Vagina (tissue), 2 donors: Measurements from ENCODE around the gene DHFR. TPM values are rescaled to one million over a fixed set of nuclear protein-coding genes. Genes with fewer than 3 reads are reported as not detected.

Experiments used
- DNase-seq, 2 donors: peaks; one replicate each; pipeline ENCODE4 v3.0.0-alpha.2; 2017; ENCODE audit errors: extremely low spot score in 2 of 2
- H3K27ac ChIP-seq: fragments of 200-600 bp; sonication (generic); one replicate; pipeline ENCODE4 v1.5.1; 2019
- H3K27me3 ChIP-seq: fragments of 200-600 bp; sonication (generic); one replicate; pipeline ENCODE4 v1.5.1; 2019
- H3K36me3 ChIP-seq, 2 donors: fragments of 200-600 bp; sonication (generic); one replicate each; pipeline ENCODE4 v1.5.1; 2017 to 2019
- H3K4me1 ChIP-seq: fragments of 200-600 bp; sonication (generic); one replicate; pipeline ENCODE4 v1.5.1; 2019
- H3K4me3 ChIP-seq, 2 donors: fragments of 200-600 bp; sonication (generic); 1 replicate in 1 of 2; 2 replicates in 1 of 2; pipeline ENCODE4 v1.5.1; 2016 to 2019
- H3K9me3 ChIP-seq: fragments of 200-600 bp; sonication (generic); one replicate; pipeline ENCODE4 v1.5.1; 2019
- POLR2A ChIP-seq, 2 donors: fragments of 450-650 bp; IDR thresholded peaks; one replicate each; pipeline ENCODE4 v1.6.1; 2017; ENCODE audit warnings: antibody characterized with exemption in 2 of 2, mild to moderate bottlenecking in 2 of 2, moderate library complexity in 2 of 2
- POLR2AphosphoS5 ChIP-seq, 2 donors: sonication (generic); formaldehyde crosslinking; IDR thresholded peaks; one replicate each; pipeline ENCODE4 v1.9.0; 2017; ENCODE audit warnings: antibody characterized with exemption in 2 of 2, mild to moderate bottlenecking in 2 of 2, low read depth in 1 of 2; ENCODE audit not compliant: insufficient read depth in 1 of 2
- intact Hi-C: fragments of 100-400 bp; cut with DNase I; formaldehyde crosslinking; loops from one replicate; pipeline ENCODE4 v1.15.1; 2023
- total RNA-seq: library from RNA; depleted of rRNA; stranded (reverse); fragments of >200 nt; gene quantifications from one replicate; pipeline ENCODE4 v1.2.3, GENCODE V29; 2016
- TF ChIP-seq, protein P1 (sequence below), 3 experiments: fragments of 450-650 bp in 2 of 3; fragments of 200-600 bp in 1 of 3; sonication (generic) in 1 of 3; IDR thresholded peaks; one replicate each; pipeline ENCODE4 v1.5.1; 2017 to 2019; ENCODE audit warnings: antibody characterized with exemption in 3 of 3, mild to moderate bottlenecking in 2 of 3, moderate library complexity in 2 of 3

Gene DHFR
- total RNA-seq, 1 donor from 2014 or later, result 6.6 TPM

DNA sequence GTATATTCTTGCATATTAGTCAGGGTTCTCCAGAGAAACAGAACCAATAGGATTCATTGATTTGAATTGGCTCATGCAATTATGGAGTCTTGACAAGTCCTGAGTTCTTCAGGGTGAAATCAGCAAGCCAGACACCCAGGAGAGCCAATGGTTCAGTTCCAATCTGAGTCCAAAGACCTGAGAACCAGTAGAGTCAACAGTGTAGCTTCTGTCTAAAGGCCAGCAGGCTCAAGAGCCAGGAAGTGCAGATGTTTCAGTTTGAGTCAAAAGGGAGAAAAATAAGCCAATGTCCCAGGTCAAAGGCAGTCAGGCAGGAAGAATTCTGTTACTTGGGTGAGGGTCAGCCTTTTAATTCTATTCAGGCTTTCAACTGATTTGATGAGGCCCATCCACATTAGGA lies 47.0 kb downstream of the DHFR start:
- H3K4me1 ChIP-seq, result no peaks in the 10 kb centered on the region
- no peak for DNase-seq
- H3K27me3 ChIP-seq, result no peaks in the 10 kb centered on the region
- intact Hi-C loops, result no loop called here
- H3K4me3 ChIP-seq, result no peak overlapping the region
- no peaks in the 10 kb centered on the region for H3K9me3 ChIP-seq
- H3K27ac ChIP-seq, result no peak overlapping the region
- no peaks in the 10 kb centered on the region for H3K36me3 ChIP-seq
- no peak for TF ChIP-seq POLR2A (IDR thresholded peaks at IDR 0.05)
- TF ChIP-seq, protein P1, sequence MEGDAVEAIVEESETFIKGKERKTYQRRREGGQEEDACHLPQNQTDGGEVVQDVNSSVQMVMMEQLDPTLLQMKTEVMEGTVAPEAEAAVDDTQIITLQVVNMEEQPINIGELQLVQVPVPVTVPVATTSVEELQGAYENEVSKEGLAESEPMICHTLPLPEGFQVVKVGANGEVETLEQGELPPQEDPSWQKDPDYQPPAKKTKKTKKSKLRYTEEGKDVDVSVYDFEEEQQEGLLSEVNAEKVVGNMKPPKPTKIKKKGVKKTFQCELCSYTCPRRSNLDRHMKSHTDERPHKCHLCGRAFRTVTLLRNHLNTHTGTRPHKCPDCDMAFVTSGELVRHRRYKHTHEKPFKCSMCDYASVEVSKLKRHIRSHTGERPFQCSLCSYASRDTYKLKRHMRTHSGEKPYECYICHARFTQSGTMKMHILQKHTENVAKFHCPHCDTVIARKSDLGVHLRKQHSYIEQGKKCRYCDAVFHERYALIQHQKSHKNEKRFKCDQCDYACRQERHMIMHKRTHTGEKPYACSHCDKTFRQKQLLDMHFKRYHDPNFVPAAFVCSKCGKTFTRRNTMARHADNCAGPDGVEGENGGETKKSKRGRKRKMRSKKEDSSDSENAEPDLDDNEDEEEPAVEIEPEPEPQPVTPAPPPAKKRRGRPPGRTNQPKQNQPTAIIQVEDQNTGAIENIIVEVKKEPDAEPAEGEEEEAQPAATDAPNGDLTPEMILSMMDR (IDR thresholded peaks at IDR 0.05), result no peak
- no peak for TF ChIP-seq POLR2AphosphoS5 (IDR thresholded peaks at IDR 0.05; ENCODE audit: insufficient read depth in 1 of 2, low read depth in 1 of 2)

- intact Hi-C loops, result no loop called here
- TF ChIP-seq POLR2A (IDR thresholded peaks at IDR 0.05) (no peak), POLR2AphosphoS5 (IDR thresholded peaks at IDR 0.05; ENCODE audit: insufficient read depth in 1 of 2, low read depth in 1 of 2) (no peak)
- TF ChIP-seq, protein P1 (IDR thresholded peaks at IDR 0.05), result no peak
- no peaks in the 10 kb centered on the region for H3K36me3 ChIP-seq
- no peaks in the 10 kb centered on the region for H3K9me3 ChIP-seq
- no peak for DNase-seq
- no peak overlapping the region for H3K4me3 ChIP-seq
- H3K4me1 ChIP-seq, result no peaks in the 10 kb centered on the region
- no peaks in the 10 kb centered on the region for H3K27me3 ChIP-seq
- no peak overlapping the region for H3K27ac ChIP-seq
These were observed 47.4 kb downstream of the DHFR start for GRCh38 chr5:80607343-80607742.

- no peak for DNase-seq
- Histone ChIP-seq H3K27me3 (no peaks in the 10 kb centered on the region), H3K9me3 (no peaks in the 10 kb centered on the region), H3K4me1 (no peaks in the 10 kb centered on the region), H3K27ac (no peak overlapping the region), H3K36me3 (no peaks in the 10 kb centered on the region), H3K4me3 (no peak overlapping the region)
- TF ChIP-seq, protein P1 (IDR thresholded peaks at IDR 0.05), result no peak
- TF ChIP-seq POLR2A (IDR thresholded peaks at IDR 0.05) (no peak), POLR2AphosphoS5 (IDR thresholded peaks at IDR 0.05; ENCODE audit: insufficient read depth in 1 of 2, low read depth in 1 of 2) (no peak)
- intact Hi-C loops, result no loop called here
These were observed 53.7 kb downstream of the DHFR start for GRCh38 chr5:80600943-80601693.

GRCh38 chr5:80597500-80597899 lies 57.3 kb downstream of the DHFR start:
- Histone ChIP-seq H3K9me3 (no peaks in the 10 kb centered on the region), H3K27me3 (no peaks in the 10 kb centered on the region), H3K27ac (no peak overlapping the region), H3K4me3 (no peak overlapping the region), H3K36me3 (no peaks in the 10 kb centered on the region), H3K4me1 (no peaks in the 10 kb centered on the region)
- TF ChIP-seq POLR2A (IDR thresholded peaks at IDR 0.05), result no peak
- no peak for TF ChIP-seq POLR2AphosphoS5 (IDR thresholded peaks at IDR 0.05; ENCODE audit: insufficient read depth in 1 of 2, low read depth in 1 of 2)
- TF ChIP-seq, protein P1 (IDR thresholded peaks at IDR 0.05), result no peak
- intact Hi-C loops, result no loop called here
- no peak for DNase-seq

- no peaks in the 10 kb centered on the region for H3K9me3 ChIP-seq
- no peaks in the 10 kb centered on the region for H3K4me1 ChIP-seq
- no peaks in the 10 kb centered on the region for H3K36me3 ChIP-seq
- DNase-seq, result no peak
- TF ChIP-seq POLR2AphosphoS5 (IDR thresholded peaks at IDR 0.05; ENCODE audit: insufficient read depth in 1 of 2, low read depth in 1 of 2), result no peak
- TF ChIP-seq, protein P1 (IDR thresholded peaks at IDR 0.05), result no peak
- no peak for TF ChIP-seq POLR2A (IDR thresholded peaks at IDR 0.05)
- H3K27ac ChIP-seq, result no peak overlapping the region
- intact Hi-C loops, result no loop called here
- H3K4me3 ChIP-seq, result no peak overlapping the region
- no peaks in the 10 kb centered on the region for H3K27me3 ChIP-seq
These were observed 60.0 kb downstream of the DHFR start for GRCh38 chr5:80594810-80595209.
